GM21529 (cell line): Measurements from ENCODE around the gene ANKIB1.

Experiments
- ATAC-seq: cut with Tn5 transposase; IDR thresholded peaks from one replicate; pipeline ENCODE4 v1.9.1; 2021; ENCODE audit not compliant: unreplicated experiment

The ANKIB1 gene

DNA sequence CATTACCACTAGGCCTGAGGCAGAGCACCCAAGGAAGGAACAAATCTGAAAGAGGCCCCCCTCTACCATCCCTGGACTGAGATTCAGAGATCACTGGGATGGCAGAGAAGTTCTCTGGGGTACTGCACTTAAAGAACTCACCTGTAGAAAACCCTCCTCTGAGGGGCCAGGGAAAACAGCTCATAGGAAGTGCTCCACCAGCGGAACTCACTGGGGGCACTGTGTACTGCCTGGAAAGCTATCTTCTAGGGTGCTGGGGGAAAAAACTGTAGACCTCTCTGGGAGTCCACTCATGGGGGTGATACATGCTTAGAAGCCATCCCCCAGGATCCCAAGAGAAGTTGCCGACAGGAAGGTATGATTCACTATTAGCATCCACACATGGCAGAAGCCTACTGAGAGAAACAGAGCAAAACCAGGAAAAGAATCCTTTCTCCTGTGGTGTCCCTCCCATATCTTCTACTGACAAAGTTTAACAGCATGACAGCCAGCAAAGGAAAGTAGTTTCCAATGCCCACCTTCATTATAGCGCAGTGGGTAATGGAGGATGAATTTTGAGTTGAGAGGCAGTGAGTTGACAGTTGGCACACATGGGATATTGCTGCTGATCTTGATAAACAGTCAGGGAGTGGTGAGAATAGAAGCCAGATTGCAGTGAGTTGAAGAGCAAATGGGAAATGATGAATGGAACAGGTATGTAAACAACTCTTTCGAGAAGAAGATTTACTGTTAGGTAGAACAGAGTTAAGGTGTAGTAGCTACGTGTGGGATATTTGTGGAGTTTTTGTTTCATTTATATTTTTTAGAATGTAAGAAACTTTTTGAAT lies 20.9 kb downstream of the ANKIB1 start:
- ATAC-seq, result no peak

DNA sequence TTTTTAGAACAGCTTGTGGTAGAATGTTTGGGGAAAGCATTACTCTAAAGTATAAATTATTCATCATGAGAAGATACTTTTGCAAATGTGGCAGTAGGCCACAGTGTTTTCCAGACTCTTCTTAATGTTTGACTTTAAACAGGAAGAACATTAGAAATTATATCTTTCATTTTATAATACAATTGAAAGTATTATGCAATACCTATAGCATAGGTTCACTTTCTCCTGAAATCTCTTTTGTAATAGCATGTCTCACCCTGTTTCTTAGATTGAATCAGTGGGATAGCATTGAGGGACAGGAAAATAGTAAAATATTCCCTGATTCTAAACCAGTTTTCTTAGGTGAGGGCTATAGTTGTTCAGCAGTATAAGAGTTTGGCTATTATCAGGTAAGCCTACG lies 23.1 kb downstream of the ANKIB1 start:
- ATAC-seq, result no peak

DNA sequence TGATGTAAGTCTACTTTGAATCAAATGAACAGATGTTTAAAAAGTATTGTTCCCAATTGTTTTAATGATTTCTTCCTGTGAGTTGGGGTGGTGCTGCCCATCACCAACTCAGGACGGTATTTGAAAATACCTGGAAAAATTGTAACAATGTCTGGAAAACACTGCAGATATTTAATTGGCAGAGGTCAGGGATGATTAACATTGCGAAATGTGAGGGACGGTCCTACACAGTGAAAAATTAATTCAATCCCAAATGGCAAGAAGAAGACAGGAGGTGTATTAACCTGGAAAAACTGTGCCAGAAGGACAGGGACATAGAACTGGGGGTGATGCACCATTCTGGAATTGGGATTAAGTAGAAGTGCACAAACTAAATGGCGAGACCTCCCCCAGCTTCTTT lies 29.6 kb downstream of the ANKIB1 start:
- ATAC-seq, result no peak

DNA sequence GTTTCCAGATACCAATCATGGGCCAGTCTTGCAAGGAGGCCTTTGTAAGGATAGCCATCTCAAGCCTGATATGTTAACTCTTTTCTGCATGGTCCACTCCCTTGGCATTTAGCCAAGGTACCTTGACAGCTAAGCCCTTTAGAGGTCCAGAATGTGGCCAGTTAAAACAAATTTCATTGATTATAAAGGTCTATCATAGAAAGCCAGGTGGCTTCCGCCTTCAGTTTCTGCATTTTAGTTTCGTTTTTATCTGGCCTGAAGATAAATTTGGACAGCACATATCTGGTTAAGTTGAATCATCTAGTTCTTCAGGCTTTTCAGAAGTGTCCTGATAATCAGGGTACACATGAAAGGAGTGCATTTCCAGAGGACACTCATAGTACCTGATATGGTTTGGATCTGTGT lies 30.7 kb downstream of the ANKIB1 start:
- ATAC-seq, result peak; percentile 87

DNA sequence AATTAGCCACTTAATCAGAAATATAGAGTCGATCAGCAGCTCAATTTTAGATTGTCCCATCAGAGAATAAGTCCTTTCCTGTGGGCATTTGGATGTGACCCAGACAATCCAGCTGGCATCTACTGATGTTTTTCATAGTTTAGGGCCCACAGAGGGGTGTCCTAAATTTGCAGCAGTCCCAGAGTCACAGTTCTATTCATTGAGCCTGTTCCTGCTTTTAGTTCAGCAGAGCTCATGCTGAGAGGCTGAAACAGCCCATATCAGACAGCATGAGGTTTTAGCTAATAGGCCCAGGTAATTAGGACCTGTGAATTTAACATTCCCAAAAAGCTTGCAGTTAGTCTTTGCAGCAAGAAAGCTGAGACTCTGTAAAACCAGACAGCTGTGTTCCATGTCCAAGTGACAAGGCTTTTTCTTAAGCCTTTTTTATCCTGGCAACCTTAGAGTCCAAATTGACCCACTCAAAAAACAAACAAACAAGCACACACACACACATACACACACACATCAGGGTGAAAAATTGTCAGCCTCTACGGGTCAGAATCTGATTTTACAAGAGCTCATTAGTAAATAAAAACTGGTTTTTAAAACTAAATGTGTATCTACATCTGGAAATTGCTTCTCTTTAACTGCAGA lies 33.7 kb downstream of the ANKIB1 start:
- no peak for ATAC-seq

DNA sequence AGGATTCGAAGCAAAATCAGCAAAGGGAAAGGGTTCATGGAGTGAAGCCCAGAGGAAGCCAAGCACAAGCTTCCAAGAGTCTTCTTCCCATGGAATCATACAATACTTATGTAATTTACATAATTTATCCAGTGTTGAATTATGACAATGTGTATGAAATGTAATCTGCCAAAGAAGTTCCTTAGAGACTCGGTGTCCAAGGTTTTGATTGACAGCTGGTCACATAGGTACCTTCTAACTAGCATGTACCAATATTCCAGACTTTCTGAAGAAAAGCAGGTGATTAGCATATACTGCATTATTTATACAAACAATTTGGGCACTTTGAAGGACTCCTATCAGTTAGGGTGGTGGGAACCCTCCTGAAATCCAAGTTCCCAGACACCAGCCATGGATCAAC lies 35.3 kb downstream of the ANKIB1 start:
- ATAC-seq, result no peak

DNA sequence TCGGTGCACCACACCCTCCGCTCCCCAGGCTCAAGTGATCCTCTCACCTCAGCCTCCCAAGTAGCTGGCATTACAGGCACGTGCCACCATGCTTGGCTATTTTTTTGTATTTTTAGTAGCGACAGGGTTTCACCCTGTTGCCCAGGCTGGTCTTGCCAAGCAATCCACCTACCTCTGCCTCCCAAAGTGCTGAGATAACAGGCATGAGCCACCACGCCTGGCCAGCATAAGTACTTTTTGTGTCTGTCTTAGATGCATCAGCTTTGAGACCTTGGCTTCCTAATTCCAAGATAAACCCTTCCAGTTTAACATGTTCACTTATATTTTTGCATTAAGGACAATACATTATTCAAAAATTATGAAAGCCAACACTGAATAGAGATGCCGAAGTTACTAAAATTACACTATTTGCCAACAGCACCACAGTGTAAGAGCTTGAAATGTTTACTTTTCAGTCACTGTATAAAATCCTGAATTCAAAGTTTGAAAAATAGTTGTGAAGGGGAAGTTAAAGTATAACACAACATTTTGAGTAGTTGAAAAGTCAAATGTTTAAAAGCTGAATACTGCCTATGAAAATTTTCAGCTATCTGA lies 36.5 kb downstream of the ANKIB1 start:
- no peak for ATAC-seq

DNA sequence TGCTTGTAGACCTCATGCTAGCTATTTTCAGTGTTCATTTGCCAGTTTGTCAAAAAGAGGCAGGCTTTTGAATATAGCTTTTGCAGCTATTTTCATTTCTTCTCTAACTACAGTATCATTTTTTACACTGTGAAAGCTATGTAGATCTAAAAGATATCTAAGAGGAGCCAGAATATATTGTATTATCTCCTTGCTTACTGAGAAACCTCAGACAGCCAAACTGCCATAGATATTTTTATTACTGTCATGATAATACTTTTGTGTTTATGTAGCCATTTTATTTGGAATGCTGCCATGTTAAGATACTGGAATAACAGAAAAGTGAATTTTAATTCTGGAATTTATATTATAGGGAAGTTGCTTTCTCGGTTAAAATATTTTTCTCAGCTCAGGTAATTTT lies 37.2 kb downstream of the ANKIB1 start:
- no peak for ATAC-seq

DNA sequence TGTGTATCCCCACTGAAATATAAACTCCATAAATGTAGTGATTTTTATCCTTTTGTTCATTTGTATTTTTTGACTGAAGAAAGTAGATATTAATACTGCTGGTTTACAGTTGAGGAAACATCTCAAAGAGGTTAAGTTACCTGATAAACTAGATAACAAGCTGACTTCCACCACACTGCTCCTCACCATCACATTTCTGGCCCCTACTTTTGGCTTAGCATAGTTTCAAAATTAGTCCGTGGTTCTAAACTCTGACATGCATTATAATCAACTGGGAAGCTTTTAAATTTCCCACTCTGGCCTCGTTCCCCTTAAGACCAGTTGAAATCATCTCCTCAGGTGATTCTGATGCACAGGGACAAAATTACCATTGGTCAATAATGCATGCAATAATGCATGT lies 43.5 kb downstream of the ANKIB1 start:
- ATAC-seq, result no peak

DNA sequence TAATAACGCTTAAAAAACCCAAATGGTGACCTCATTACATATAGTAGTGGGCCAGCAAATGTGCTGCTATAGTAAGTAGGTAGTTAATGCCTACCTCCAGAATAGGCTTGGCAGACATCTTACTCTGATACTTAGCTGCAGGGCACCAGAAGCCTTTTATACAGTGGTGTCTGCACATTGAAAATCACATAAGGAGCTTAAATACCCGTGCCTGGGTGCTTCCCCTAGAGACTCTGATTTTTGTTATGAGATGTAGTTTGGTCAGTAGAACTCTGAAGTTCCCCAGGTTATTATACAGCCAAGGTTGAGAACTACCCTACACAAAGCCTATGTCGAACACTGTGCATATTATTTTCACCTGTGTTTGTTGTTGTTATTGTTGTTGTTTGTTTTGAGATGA lies 47.2 kb downstream of the ANKIB1 start:
- peak; percentile 41 for ATAC-seq

DNA sequence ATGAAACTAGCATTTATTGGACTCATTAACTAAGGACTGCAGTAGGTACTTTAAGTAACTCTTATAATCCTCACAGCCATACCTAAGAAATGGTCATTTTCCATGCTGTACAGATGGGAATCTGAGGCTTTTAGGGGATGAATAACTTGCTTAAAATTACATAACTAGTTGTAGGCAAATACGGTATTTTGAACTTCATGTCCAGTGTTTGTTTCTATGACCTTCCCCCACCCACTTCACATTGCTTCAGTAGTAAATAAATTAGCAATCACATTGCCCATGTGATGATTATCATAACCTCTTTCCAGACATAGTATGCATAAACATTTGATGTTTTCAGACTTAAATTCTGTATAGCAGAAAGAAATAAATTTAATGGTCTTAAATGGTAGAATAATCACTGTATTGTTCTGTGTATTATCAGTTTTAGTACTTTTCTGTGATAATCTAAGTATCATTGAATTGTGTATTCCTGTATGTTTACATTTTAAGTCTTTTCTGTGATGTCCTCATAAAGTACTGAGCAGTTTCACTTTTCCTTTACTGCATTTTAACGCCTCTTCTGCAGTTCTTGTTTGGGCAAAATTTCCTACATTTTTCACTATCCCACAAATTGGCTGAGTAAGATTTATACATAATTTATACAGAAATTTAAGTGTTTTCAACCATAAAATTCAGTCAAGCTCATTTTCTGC lies 48.3 kb downstream of the ANKIB1 start:
- no peak for ATAC-seq

DNA sequence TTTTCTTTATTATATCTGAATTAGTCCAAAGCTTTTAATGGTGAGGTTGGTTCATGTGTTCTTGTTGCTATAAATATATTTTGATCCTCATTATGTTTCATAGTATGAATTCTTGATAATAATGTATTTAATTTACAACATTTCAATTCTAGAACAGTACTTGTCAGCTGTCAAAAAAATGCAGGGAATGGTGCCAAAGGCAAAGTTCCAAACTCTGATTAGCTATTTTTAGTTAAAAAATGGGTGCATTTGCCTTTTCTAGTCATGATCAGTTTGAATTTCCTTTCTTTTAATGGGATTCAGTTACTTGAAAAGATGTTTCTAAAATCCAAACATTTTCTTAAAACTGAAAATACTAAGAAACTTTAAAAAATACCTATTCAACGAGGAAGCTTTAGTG lies 49.6 kb downstream of the ANKIB1 start:
- no peak for ATAC-seq

DNA sequence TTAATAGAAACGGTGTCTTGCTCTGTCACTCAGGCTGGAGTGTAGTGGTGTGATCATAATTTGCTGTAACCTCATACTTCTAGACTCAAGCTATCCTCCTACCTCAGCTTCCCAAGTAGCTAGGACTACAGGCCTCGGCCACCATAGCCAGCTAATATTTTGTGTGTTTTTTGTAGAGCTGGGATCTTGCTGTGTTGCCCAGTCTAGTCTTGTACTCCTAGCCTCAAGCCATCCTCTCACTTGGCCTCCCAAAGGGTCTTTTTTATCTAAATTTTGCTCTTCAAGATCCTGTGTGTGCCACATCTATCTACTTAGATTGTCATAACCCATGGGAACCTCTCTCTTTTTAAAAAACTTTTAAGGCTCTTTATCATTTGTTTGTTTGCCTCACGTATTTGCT lies 50.5 kb downstream of the ANKIB1 start:
- ATAC-seq, result no peak

DNA sequence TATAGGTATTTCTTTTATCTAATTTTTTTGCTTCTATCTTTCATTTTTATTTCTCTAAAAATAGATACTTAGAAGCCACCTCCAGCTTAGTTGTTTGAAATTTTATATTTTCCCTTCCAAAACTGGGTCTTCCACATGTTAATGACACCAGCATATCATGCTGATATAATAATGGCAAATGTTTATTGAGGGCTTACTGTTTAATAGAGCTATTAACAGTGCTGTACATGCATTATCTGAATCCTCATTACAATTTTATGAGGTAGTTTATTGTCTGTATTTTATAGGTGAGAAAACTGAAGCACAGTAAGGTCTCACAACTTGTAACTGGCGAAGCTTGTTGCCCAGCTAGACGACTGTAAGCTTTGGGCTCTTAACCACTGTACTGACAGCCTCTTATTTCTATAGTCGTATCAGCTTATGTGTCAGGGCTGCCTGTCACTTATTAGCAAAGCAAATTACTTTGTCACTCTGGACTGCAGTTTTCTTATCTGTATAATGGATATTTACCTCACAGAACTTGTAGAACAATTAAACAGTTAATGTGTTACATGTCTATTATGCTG lies 51.2 kb downstream of the ANKIB1 start:
- no peak for ATAC-seq

DNA sequence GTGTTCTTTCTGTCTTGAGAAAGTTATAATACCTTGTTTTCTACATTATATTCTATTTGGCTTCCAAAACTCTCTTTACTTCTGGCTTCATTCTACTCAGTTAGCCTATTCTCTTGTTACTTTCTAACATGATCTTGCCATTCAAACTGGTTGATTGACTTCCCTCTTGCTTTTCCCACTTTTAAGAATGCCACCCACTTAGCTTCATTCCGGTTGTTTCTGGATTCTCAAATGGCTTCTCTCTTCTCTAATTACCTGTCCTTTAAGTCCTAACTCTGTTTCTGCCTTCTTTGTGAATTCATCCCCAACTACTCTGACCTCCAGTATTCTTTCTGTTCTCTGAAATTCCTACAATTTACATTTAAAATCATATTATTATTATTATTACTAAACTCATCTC lies 52.0 kb downstream of the ANKIB1 start:
- no peak for ATAC-seq

DNA sequence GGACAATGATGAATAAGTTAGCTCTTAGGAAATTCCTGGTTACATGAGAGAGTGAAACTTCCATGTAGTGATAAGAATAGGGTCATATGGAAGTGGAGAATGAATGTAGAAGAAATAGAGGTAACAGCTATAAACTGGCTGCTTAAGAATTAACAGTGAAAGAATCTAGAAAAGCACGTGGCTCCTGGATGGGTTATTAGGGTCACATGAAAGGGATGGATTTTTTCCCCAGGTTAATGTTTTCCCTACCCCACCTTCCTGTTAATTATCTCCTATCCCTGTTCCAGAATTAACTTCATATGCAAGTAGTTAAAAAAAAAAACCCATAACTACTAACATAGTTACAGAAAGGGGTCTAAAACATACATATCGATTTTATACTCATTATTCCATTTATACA lies 58.0 kb downstream of the ANKIB1 start:
- no peak for ATAC-seq

DNA sequence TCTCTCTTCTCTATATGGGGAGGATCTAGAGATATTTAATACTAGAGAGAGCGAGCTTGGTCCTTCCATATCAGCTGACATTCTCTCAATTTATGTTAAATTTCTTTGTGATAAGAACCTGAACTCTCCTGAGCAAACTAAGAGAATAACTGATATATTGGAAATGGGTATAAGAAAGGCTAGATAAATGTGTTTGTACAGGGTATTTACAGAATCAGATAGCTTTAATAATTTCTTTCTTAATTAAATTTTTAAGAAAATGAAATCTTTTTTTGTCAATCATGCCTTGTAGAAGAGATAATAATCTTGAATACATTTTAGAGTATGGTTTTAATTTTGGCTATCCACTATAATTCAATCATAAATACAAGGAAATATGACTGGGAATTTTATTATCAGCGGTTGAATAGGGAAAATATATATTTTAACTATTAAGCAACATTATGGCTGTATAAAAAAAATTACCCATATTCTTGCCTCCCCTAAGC lies 58.7 kb downstream of the ANKIB1 start:
- no peak for ATAC-seq

DNA sequence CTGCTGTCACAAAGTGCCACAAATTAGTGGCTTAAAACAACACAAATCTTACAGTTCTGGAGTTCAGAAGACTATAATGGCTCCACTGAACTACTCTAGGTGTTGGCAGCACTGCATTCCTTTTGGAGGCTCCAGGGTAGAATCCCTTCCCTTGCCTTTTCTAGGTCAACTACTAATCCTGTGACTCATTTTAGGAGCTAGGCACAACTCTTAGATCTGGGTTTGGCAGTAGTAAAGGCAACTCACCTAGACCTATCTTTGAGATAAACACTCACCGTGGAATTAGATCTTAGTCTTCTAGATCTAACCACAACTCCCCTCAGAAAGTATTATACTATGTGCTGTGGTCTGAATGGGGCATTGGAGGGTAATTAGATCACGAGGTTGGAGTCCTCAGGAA lies 60.4 kb downstream of the ANKIB1 start:
- no peak for ATAC-seq

DNA sequence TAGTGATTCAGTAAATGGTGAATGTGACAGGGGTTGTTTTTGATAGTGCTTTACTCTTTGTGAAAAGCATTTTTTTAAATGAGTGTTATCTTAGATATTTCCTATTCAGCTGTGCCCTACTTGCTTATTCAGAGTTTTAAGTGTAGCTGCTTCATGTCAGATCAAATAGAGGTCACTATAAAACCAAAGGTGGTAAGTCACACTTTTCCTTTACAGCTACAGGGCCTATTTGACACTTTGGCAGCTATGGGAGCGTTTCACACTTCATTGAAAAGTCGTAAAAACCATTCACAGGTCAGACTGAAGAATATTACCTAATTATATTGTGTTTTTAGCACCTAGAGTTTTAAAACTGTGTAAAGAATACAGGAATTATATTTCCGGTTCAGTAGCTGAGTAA lies 67.3 kb downstream of the ANKIB1 start:
- ATAC-seq, result no peak

DNA sequence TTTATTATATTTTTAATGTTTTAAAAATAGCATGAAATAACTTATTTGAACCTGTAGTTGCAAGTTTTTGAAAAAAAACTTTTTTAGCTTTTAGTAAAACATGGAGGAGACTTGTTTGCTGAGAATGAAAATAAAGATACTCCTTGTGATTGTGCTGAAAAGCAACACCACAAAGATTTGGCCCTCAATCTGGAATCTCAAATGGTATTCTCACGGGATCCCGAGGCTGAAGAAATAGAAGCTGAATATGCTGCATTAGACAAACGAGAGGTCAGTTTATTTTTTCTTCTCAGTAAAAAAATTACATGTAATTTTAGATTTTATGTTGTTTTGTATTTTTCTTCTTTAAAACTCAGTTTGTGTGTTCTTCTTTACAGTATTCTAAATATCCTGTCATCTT lies 73.5 kb downstream of the ANKIB1 start:
- no peak for ATAC-seq

DNA sequence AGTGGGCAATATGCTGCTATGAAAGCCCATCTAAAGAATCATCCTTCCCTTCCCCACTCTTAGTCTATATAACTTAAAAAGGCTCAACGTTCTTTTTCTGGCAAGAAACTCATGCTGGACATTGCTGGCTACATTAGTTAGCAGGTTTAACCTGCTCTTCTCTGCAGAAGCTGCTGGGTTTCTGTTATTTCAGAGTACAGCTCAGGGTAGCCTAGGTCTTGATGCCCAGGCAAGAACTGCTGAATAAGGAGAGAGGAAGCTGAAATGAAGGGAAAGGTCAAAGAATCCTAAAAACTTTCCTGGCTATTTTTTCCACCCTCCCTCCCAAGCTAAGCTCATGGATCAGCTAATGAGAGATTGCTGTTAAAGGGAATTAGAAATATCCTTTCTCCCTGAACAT lies 79.4 kb downstream of the ANKIB1 start:
- no peak for ATAC-seq
